Endothelial cell of umbilical vein (primary cell): Measurements from ENCODE around the gene NSUN6.

Experiments
- CTCF ChIP-seq, 2 donors: IDR thresholded peaks; 1 replicate in 1 of 2; 2 replicates in 1 of 2; pipeline ENCODE4 v1.5.1; 2011; ENCODE audit warnings: low read length in 2 of 2, mild to moderate bottlenecking in 2 of 2, moderate library complexity in 2 of 2, control low read depth in 1 of 2, inconsistent platforms in 1 of 2, low read depth in 1 of 2; ENCODE audit not compliant: insufficient read depth in 1 of 2; ENCODE audit errors: extremely low read depth in 1 of 2
- EZH2 ChIP-seq: IDR thresholded peaks from 2 replicates; pipeline ENCODE4 v1.6.1; 2012; ENCODE audit warnings: borderline replicate concordance, low read depth, mild to moderate bottlenecking, moderate library complexity, low read length, inconsistent platforms; ENCODE audit not compliant: severe bottlenecking
- JUN ChIP-seq: IDR thresholded peaks from 2 replicates; pipeline ENCODE4 v1.6.1; 2011; ENCODE audit warnings: borderline replicate concordance, low read depth; ENCODE audit not compliant: insufficient read length, insufficient read depth
- MAX ChIP-seq: IDR thresholded peaks from 2 replicates; pipeline ENCODE4 v1.6.1; 2011; ENCODE audit not compliant: insufficient read depth, insufficient read length
- MYC ChIP-seq: IDR thresholded peaks from one replicate; pipeline ENCODE4 v1.6.1; 2011; ENCODE audit warnings: mild to moderate bottlenecking, low read depth, low read length
- POLR2A ChIP-seq: IDR thresholded peaks from 2 replicates; pipeline ENCODE4 v1.6.1; 2012; ENCODE audit warnings: low read depth, mild to moderate bottlenecking, control low read depth, low read length
- POLR2AphosphoS5 ChIP-seq: IDR thresholded peaks from 2 replicates; pipeline ENCODE4 v1.6.1; 2012; ENCODE audit warnings: low read depth, mild to moderate bottlenecking, control low read depth, low read length, moderate library complexity; ENCODE audit not compliant: insufficient read depth

- TF ChIP-seq MAX (no peak), CTCF (IDR thresholded peaks at IDR 0.05; ENCODE audit: extremely low read depth in 1 of 2, insufficient read depth in 1 of 2, low read depth in 1 of 2, low read length in 2 of 2) (no peak), POLR2A (no peak), EZH2 (no peak), POLR2AphosphoS5 (no peak), MYC (no peak), JUN (no peak)
Measured at GRCh38 chr10:18611168-18611567, 40.2 kb downstream of the NSUN6 start.
